Amniotic stem cell (primary cell): Measurements from ENCODE around the gene HNRNPH2.

Experiments used
- DNase-seq: peaks from one replicate; lab custom pipeline; 2025; lab: John Stamatoyannopoulos, UW

HNRNPH2 gene

GRCh38 chrX:101397779-101398178, 10.2 kb upstream of the HNRNPH2 start:
- no peak for DNase-seq

GRCh38 chrX:101398694-101399093, 9.3 kb upstream of the HNRNPH2 start:
- DNase-seq: no peak

GRCh38 chrX:101399825-101400224, 8.2 kb upstream of the HNRNPH2 start:
- DNase-seq: no peak

- DNase-seq: no peak
Measured at GRCh38 chrX:101407167-101407747, 765 bp upstream of the HNRNPH2 start.

- DNase-seq: no peak
Measured at GRCh38 chrX:101408532-101408841, 465 bp downstream of the HNRNPH2 start.

- no peak for DNase-seq
Measured at GRCh38 chrX:101409043-101409442, 1.0 kb downstream of the HNRNPH2 start.

- no peak for DNase-seq
Measured at GRCh38 chrX:101410461-101410860, 2.4 kb downstream of the HNRNPH2 start.

GRCh38 chrX:101411984-101412383, 4.0 kb downstream of the HNRNPH2 start:
- no peak for DNase-seq

GRCh38 chrX:101415180-101416145, 7.4 kb downstream of the HNRNPH2 start:
- DNase-seq: peak; percentile 6

- no peak for DNase-seq
Measured at GRCh38 chrX:101416691-101417090, 8.7 kb downstream of the HNRNPH2 start.

- DNase-seq: no peak
Measured at GRCh38 chrX:101417190-101417589, 9.2 kb downstream of the HNRNPH2 start.

- DNase-seq: peak; percentile 1
Measured at GRCh38 chrX:101417981-101418841, 10.2 kb downstream of the HNRNPH2 start.

GRCh38 chrX:101419489-101419888, 11.5 kb downstream of the HNRNPH2 start:
- no peak for DNase-seq

GRCh38 chrX:101427954-101428353, 19.9 kb downstream of the HNRNPH2 start:
- no peak for DNase-seq

- peak; percentile 0 for DNase-seq
Measured at GRCh38 chrX:101429934-101430333, 21.9 kb downstream of the HNRNPH2 start.

GRCh38 chrX:101430457-101431078, 22.5 kb downstream of the HNRNPH2 start:
- DNase-seq: no peak

- DNase-seq: no peak
Measured at GRCh38 chrX:101442085-101442484, 34.1 kb downstream of the HNRNPH2 start.

GRCh38 chrX:101449279-101449678, 41.3 kb downstream of the HNRNPH2 start:
- no peak for DNase-seq

- DNase-seq: no peak
Measured at GRCh38 chrX:101450085-101450484, 42.1 kb downstream of the HNRNPH2 start.

GRCh38 chrX:101450961-101451360, 42.9 kb downstream of the HNRNPH2 start:
- DNase-seq: no peak

GRCh38 chrX:101452056-101452455, 44.0 kb downstream of the HNRNPH2 start:
- no peak for DNase-seq

GRCh38 chrX:101460669-101461068, 52.6 kb downstream of the HNRNPH2 start:
- DNase-seq: no peak
